PC-9 (cell line): ENCODE measurements around the gene CNGB1.

ENCODE experiments used
- CTCF ChIP-seq: fragments of 200-600 bp; sonication (generic); conservative IDR thresholded peaks from 2 replicates; pipeline ENCODE4 v1.6.1; 2017; ENCODE audit warnings: mixed run types, antibody characterized with exemption, mild to moderate bottlenecking, moderate library complexity
- EZH2 ChIP-seq: fragments of 200-600 bp; sonication (generic); IDR thresholded peaks from 2 replicates; pipeline ENCODE4 v1.8.0; 2017; ENCODE audit warnings: antibody characterized with exemption, low read depth

- no peak for TF ChIP-seq CTCF
- TF ChIP-seq EZH2: no peak
Observed at GRCh38 chr16:57834936-57835335, 136.0 kb downstream of the CNGB1 start.
